HEK293 (cell line): ENCODE data around the gene VAPA.

Source experiments
- CTCF ChIP-seq: fragments of 450-650 bp; formaldehyde crosslinking; IDR thresholded peaks from 2 replicates; pipeline ENCODE4 v1.5.1; 2016; ENCODE audit warnings: missing biosample characterization, missing genetic modification characterization
- OSR2 ChIP-seq: fragments of 450-650 bp; formaldehyde crosslinking; IDR thresholded peaks from 2 replicates; pipeline ENCODE4 v1.5.1; 2016; ENCODE audit warnings: missing biosample characterization, missing genetic modification characterization
- PRDM4 ChIP-seq: fragments of 450-650 bp; formaldehyde crosslinking; IDR thresholded peaks from 2 replicates; pipeline ENCODE4 v1.5.1; 2017; ENCODE audit warnings: missing biosample characterization, missing genetic modification characterization
- SETDB1 ChIP-seq: IDR thresholded peaks from one replicate; pipeline ENCODE4 v1.6.1; 2017; ENCODE audit warnings: mild to moderate bottlenecking, low read length, moderate library complexity, mixed read lengths; ENCODE audit not compliant: insufficient read length
- ZNF629 ChIP-seq: fragments of 450-650 bp; formaldehyde crosslinking; IDR thresholded peaks from 2 replicates; pipeline ENCODE4 v1.5.1; 2017; ENCODE audit warnings: missing biosample characterization, missing genetic modification characterization
- ZNF791 ChIP-seq: fragments of 450-650 bp; formaldehyde crosslinking; IDR thresholded peaks from 2 replicates; pipeline ENCODE4 v1.5.1; 2016; ENCODE audit warnings: missing biosample characterization, missing genetic modification characterization

- no peak for TF ChIP-seq ZNF629
- TF ChIP-seq CTCF (tag by site-specific recombination), result no peak
- TF ChIP-seq PRDM4 (tag by site-specific recombination), result no peak
- no peak for TF ChIP-seq SETDB1
- TF ChIP-seq OSR2 (tag by site-specific recombination), result no peak
- no peak for TF ChIP-seq ZNF791
Observed at GRCh38 chr18:9874728-9875127, 39.1 kb upstream of the VAPA start.
